ENCODE data around the gene ROCK2.

ROCK2 gene

DNA sequence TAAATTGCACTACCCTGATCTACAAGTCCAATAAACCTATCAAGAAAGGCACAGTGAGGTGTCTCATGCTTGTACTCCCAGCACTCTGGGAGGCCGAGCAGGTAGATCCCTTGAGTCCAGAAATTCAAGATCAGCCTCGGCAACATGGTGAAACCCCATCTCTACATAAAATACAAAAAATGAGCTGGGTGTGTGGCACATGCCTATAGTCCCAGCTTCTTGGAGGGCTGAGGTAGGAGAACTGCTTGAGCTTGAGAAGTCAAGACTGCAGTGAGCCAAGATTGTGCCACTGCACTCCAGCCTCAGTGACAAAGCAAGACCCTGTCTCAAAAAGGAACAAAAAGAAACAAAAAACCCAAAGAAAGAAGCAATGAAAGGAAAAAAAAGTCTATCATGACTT is 58.9 kb downstream of the ROCK2 start:
- TF ChIP-seq ZFX (IDR thresholded peaks at IDR 0.05) = no peak
- TF ChIP-seq, protein P1, sequence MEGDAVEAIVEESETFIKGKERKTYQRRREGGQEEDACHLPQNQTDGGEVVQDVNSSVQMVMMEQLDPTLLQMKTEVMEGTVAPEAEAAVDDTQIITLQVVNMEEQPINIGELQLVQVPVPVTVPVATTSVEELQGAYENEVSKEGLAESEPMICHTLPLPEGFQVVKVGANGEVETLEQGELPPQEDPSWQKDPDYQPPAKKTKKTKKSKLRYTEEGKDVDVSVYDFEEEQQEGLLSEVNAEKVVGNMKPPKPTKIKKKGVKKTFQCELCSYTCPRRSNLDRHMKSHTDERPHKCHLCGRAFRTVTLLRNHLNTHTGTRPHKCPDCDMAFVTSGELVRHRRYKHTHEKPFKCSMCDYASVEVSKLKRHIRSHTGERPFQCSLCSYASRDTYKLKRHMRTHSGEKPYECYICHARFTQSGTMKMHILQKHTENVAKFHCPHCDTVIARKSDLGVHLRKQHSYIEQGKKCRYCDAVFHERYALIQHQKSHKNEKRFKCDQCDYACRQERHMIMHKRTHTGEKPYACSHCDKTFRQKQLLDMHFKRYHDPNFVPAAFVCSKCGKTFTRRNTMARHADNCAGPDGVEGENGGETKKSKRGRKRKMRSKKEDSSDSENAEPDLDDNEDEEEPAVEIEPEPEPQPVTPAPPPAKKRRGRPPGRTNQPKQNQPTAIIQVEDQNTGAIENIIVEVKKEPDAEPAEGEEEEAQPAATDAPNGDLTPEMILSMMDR (conservative IDR thresholded peaks at IDR 0.05) = no peak

DNA sequence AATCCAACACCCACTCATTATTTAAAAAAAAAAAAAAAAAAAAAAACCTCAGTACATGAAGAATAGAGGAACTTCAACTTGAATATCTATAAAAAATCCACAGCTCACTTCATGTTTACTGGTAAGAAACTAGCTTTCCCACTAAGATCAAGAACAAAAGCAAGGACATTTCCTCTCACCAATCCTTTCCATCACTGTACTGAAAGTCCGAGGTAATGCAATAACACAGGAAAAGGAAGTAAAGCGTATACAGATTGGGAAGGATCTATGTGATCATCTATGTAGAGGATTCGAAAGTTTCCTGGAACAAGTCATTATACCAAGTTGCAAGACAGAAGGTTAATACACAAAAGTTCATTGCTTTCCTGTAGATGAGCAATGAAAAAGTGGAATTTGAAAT is 63.2 kb downstream of the ROCK2 start:
- no peak overlapping the region for H3K27ac ChIP-seq
- TF ChIP-seq, protein P1 (conservative IDR thresholded peaks at IDR 0.05) = no peak
- TF ChIP-seq ZFX (IDR thresholded peaks at IDR 0.05) = no peak

More for the DNA sequence above, 58.9 kb downstream of the ROCK2 start:
- no peak overlapping the region for H3K27ac ChIP-seq

DNA sequence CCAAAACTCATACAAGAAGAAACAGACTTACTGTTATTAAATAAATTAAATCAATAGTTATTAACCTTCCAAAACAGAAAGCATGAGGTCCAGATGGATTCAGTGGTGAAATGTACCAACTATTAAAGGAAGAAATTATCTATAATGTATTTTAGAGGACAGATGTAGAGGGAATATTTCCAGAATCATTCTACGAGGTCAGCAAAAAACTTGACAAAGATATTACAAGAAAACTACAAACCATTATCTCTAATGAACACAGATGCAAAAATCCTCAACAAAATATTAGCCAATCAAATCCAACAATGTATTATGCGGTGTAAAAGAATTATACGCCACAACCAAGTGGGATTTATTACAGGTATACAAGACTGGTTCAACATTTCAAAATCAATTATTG is 63.7 kb downstream of the ROCK2 start:
- TF ChIP-seq, protein P1 (conservative IDR thresholded peaks at IDR 0.05) = no peak
- no peak for TF ChIP-seq ZFX (IDR thresholded peaks at IDR 0.05)
- H3K27ac ChIP-seq = no peak overlapping the region

DNA sequence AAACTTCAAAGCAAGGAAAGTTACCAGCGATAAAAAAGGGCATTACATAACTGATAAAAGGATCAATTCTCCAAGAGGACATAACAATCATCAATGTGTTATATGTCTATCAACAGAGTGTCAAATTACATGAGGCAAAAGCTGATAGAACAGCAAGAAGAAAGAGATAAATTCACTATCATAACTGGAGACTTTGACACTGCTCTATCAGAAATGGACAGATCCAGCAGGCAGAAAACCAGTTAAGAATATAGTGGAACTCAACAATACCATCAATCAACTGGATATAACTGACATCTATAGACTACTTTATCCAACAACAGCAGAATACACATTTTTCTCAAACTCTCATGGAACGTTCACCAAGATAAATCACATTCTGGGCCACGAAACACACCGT is 65.0 kb downstream of the ROCK2 start:
- no peak overlapping the region for H3K27ac ChIP-seq
- TF ChIP-seq, protein P1 (conservative IDR thresholded peaks at IDR 0.05) = no peak
- TF ChIP-seq ZFX (IDR thresholded peaks at IDR 0.05) = no peak

DNA sequence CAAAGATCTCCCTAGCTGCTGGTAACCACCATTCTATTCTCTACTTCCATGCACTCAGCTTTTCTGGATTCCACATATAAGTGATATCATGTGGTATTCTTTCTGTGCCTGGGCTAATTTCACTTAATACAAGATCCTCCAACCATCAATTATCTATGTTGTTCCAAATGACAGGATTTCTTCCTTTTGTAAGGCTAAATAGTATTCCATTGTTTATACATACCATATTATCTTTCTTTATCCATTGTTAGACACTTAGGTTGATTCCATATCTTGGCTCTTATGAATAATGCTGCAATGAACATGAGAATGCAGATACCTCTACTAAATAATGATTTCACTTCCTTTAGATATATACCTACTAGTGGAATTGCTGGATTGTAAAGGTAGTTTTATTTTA is 66.2 kb downstream of the ROCK2 start:
- no peak overlapping the region for H3K27ac ChIP-seq
- TF ChIP-seq ZFX (IDR thresholded peaks at IDR 0.05) = no peak
- TF ChIP-seq, protein P1 (conservative IDR thresholded peaks at IDR 0.05) = no peak

DNA sequence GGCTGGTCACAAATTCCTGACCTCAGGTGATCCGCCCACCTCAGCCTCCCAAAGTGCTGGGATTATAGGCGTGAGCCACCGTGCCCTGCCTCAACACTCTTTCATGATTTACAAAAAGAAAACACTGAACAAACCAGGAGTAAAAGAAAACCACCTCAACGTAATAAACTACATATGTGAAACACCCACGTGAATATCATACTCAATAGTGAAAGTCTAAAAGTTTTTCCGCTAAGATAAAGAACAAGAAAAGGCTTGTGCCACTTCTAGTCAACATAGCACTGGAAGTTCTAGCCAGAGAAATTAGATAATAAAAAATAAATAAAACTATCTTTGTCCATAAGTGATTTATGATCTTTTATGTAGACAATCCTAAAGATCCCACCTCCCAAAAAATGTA is 68.5 kb downstream of the ROCK2 start:
- TF ChIP-seq ZFX (IDR thresholded peaks at IDR 0.05) = no peak
- H3K27ac ChIP-seq = no peak overlapping the region

DNA sequence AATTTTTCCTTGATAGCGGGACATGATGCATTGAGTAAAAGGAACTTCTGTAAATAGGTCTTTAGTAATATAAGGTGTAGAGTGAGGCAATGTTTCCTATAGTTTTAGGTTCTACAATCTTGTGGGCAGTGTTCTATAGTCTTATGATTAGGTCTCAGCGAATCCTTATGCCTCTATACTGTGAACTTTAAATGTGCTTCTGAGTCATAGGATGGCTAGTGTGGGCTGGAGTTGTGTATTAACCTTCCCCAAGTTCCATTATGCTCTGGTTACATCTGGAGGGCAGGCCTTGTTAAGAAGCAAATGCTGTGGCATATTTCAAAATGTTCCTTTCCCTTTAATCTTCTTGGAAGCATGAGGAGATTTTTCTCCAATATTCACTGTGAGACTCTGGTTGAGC is 73.5 kb downstream of the ROCK2 start:
- TF ChIP-seq, protein P1 (conservative IDR thresholded peaks at IDR 0.05) = no peak
- no peak for TF ChIP-seq ZFX (IDR thresholded peaks at IDR 0.05)
- H3K27ac ChIP-seq = no peak overlapping the region

DNA sequence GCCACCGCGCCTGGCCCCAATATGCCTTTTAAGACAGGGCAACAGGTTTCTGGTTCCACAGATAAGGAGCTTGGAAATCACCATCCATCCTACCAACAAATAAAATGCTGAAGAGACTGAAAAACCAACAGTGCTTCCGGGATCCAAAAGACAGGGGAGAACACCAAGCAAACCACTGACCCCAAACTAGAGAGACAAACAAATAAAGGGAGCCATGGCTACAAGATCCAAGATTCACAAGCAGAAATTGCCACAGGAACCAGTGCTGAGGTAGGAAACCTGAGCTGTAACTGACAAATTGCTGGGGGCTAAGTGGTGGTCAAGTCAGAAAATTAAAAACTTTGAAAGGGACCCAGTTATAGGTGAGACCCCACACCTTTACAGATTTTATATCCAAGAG is 76.5 kb downstream of the ROCK2 start:
- H3K27ac ChIP-seq = no peak overlapping the region
- TF ChIP-seq, protein P1 (conservative IDR thresholded peaks at IDR 0.05) = no peak
- no peak for TF ChIP-seq ZFX (IDR thresholded peaks at IDR 0.05)

Data from C4-2B (cell line).